Measurements from ENCODE around the gene PPFIA2. TPM values are rescaled to one million over a fixed set of nuclear protein-coding genes. Genes with fewer than 3 reads are reported as not detected.
"Not testable (repeated sequence)": the region's sequence is repeated elsewhere in the genome, so short reads cannot be mapped to it uniquely, and the experiment has no call there.

PPFIA2 gene
- total RNA-seq, 1 donor from 2014 or later = not detected

DNA sequence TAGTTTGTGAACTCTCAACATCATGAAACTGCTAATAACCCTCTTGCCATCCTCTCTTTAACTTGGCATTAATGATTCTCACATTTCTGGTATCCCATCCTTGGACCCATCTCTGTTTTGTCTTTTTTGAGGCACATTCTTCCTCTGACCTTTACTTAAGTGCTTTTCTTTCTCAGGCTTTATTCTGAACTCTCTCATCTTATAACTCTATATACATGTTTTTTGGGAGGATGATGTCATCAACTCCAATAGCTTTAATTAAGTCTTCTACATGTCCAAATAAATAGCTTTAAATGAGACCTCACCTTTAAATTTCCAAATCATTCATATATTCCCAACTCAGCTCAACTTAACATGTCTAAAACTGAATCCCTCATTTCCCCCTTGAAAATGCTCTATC lies 88.4 kb downstream of the PPFIA2 start:
- intact Hi-C loops (cut with micrococcal nuclease) = no loop called here

DNA sequence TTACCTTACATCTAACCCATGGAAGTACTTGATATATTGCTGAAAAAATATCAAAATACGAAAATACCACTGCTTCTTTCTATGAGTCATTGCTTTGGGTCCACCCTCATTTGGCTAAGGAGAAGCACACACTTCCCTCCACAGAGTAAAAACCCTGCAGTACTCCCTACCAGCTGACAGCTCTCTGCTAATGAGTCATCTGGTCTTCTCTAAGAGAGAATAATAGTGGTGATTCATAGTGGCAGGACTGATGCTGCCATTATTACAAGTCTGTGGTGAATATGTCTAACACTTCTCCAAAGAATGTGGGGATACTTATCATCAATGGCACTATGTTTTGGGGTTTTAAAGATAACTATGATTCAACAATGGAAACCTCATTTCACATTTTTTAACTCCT lies 90.7 kb downstream of the PPFIA2 start:
- intact Hi-C loops (cut with micrococcal nuclease) = no loop called here

GRCh38 chr12:81659310-81659709 lies 99.8 kb downstream of the PPFIA2 start:
- intact Hi-C loops (cut with micrococcal nuclease) = not testable (repeated sequence)

DNA sequence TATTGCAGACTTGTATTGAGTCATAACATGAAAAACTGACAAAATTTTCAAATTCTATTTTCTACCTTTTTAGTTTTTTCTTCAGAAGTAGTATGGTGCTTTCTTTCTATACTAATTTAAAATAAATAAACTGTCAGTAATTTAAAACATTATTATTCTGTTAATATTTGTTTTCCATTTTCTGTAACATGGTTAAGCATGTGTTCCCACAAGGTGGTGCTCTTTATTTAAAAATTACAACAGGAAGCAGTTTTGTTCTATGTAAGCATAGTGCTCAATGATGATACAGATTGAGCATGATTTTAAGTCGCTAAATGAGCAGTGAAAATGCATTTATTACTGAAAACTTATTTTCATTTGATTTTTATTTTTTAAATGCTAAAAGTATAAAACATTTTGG lies 114.6 kb downstream of the PPFIA2 start:
- intact Hi-C loops (cut with micrococcal nuclease) = loop anchor here (1.0 kb wide), 4 partner anchors 348 to 714 kb away; partner anchors contain the start of genes CCDC59 and METTL25

- intact Hi-C loops (cut with micrococcal nuclease) = no loop called here
Measured at GRCh38 chr12:81639196-81639595, 120.0 kb downstream of the PPFIA2 start.

- intact Hi-C loops (cut with micrococcal nuclease) = no loop called here
Measured at GRCh38 chr12:81633127-81633526, 126.0 kb downstream of the PPFIA2 start.

- intact Hi-C loops (cut with micrococcal nuclease) = no loop called here
Measured at GRCh38 chr12:81627336-81628189, 131.6 kb downstream of the PPFIA2 start.

GRCh38 chr12:81626406-81626805 lies 132.7 kb downstream of the PPFIA2 start:
- intact Hi-C loops (cut with micrococcal nuclease) = no loop called here

GRCh38 chr12:81617915-81618314 lies 141.2 kb downstream of the PPFIA2 start:
- intact Hi-C loops (cut with micrococcal nuclease) = no loop called here

DNA sequence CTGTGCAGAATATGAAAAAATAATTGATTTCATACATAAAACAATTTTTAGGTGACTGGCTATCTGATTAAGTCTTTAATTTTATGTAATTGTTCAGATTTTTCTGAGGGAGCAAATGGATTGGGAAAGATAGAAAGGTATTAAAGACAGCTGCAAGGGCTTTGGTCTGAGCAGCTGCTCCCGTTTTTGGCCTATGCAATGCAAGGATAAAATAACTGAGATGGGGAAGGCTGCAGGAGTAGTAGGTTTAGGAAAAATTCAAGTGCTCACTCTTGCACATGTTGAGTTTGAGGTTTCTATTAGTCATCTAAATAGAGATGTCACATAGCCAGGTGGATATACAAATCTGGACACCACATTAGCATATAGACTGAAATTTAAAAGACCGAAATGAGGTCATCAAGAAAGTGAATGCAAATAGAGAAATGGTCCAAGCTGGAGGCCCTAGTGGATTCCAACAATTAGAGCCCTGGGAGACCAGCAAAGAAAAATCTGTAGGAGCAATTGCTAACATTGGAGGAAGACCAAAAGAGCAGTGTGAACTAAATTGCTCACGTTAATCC lies 144.0 kb downstream of the PPFIA2 start:
- intact Hi-C loops (cut with micrococcal nuclease) = no loop called here

DNA sequence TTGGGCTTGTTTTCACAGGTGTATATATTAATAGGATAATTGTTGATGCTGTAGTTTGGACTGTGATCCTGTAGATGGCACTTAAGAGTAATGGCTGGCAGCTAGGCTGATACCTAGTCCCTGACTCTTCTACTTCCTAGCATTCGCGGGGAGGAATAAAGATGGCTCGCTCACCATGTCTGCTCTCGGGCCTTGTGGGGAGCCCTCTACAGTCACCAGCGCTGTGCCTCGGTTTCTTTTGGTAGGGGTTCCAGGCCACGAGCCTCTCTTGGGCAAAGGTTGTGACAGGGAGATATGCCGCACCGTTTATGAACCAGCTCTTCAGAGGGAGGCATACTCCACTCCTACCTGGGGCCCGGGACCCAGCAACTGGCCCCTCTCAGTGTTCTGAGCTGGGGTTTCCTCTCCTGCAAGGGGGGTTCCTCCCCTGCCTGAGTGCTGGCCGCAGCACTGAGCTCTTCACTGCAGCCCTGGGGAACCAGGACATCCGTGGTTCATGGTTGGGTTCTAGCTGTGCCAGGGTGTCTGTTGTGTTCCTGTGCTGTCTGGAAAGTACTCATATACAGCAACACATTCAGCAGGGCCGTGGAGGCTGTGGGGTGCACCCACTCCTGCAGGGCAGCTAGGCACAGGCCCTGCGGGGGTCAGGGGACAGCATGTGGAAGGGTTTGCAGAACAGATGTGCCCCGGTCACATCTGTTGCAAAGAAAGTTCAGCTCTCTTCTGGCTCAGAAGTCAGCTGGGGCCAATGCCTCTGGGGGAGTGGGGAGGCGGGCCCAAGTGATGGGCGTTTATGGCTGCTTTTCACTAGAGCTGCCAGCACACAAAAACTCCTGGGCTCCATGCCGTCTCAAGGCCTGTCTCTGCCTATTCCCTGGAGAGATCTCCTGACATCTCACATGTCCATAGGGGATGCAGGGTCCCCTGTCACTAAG lies 147.9 kb downstream of the PPFIA2 start:
- intact Hi-C loops (cut with micrococcal nuclease) = no loop called here

DNA sequence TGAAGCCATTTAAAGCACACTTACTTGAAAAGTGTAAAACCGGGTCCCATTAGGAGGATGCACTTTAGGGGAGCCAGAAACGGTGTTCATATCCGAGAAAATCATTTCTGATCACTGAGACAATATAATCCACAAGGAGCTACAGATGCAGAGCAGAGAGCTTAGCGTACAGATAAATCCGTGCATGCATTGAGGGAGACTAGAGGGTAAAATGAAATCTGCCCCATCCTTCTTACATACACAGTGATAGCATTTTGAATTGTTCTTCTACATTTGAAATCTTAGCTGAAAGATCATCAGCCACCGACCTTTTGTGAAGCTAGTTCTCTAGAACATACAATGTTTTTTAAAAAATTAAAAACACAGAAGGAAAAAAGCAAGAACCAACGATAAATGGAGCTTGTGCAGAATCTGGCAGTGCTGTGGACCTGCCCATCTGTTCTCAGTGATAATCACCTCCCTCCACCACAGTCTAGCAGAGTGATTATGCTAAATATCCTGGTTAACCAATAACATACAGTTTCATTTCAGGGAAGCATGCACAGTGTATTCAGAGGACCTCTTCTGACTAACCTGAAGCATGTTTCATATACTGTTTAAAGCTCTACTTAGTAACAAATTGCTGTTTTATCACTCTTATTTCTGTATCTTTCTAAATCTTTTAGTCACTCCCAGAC lies 161.1 kb downstream of the PPFIA2 start:
- intact Hi-C loops (cut with micrococcal nuclease) = no loop called here

DNA sequence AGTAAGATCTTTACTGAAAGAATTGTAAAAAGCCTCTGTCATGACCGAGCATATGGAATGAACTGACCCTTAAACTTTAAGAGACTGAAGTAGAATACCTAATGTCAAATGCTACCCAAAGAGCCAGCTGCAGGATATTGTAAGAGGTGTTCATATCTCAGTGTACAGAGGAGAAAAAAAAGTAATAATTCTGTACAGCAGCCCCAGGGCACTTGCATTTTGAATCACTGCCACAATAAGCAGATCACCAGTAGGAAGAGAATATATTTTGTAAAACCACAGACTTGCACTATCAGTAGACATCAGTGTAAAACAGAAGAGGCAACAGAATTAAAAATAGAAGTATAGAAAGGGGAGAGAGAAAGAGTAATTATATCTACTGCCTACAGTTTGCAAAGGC lies 162.6 kb downstream of the PPFIA2 start:
- intact Hi-C loops (cut with micrococcal nuclease) = no loop called here

DNA sequence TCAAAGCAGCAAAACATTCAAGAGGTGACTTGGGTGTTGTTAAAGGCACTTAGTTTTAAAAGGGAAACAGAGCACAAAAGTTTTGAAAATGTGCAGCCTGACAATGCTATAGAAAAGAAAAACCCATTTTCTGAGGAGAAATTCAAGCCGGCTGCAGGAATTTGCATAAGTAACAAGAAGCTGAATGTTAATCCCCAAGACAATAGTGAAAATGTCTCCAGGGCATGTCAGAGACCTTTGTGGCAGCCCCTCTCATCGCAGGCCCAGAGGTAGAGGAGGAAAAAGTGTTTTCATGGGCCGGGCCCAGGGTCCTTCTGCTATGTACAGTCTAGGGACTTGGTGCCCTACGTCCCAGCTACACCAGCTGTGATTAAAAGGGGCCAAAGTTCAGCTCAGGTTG lies 167.9 kb downstream of the PPFIA2 start:
- intact Hi-C loops (cut with micrococcal nuclease) = no loop called here

- intact Hi-C loops (cut with micrococcal nuclease) = not testable (repeated sequence)
Measured at GRCh38 chr12:81590703-81591102, 168.4 kb downstream of the PPFIA2 start.

DNA sequence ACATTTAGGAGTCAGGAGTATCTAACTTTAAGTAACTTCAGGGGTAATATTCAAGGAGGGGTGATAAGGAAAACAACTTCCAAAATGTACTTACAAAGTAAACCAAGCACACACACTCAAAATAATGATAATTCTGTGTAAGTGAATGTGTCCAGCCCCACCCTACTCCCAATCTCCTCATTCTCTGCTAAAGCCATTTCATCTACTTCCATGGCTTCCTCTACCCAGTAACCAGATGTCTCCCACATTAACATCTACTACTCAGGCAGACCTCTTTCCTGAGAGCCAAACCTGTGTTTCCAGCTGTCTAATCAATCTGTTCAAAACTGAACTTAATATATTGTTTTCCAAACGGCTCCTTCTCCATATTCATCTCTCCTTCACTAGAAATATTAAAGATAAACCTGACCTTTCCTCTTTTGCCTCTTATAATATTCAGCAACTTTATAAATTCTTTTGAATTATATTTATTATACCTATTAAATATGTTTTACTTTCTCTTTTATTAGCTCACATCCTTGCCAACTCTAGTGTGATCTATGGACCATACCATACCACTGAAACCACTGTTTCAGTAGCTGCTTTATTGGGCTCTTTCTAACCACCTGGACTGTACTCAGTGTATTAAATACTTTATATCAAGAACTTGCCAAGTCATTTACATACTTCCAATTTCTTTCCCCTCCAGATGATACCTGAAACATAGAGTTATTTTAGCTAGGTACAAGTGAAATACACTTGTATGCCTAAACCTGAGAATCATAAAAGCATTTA lies 170.7 kb downstream of the PPFIA2 start:
- intact Hi-C loops (cut with micrococcal nuclease) = no loop called here

DNA sequence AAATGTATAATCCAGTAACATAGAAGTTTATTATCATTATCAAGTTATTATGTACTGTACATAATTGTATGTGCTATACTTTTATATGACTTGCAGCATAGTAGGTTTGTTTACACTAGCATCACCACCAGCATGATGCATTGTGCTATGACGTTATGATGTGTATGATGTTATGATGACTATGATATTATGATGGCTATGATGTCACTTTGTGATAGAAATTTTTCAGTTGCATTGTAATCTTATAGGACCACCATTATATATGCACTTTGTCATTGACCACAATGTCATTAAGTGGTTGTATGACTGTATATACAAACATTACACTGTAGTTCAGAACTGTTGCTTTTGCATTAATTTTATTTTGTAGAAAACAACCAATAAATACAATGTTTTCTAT lies 173.4 kb downstream of the PPFIA2 start:
- intact Hi-C loops (cut with micrococcal nuclease) = no loop called here

- intact Hi-C loops (cut with micrococcal nuclease) = no loop called here
Measured at GRCh38 chr12:81573228-81573627, 185.9 kb downstream of the PPFIA2 start.

DNA sequence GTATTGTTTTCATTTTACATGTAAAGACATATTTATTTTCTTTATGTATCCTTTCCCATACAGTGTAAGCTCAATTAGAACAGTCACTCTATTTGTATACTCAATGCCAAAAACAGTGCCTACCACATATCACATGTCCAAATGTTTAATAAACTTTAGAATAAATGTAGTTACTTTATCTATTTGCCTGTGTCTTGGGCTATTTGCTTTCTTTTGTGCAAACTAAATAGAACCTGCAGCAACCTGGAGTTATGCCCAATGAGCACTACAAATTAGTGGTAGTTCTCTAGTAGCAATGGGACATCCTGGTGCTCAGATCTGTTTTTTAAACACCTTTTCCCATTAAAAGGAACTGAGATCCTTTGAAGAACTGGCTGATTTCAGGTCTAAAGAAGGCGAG lies 186.7 kb downstream of the PPFIA2 start:
- intact Hi-C loops (cut with micrococcal nuclease) = no loop called here

DNA sequence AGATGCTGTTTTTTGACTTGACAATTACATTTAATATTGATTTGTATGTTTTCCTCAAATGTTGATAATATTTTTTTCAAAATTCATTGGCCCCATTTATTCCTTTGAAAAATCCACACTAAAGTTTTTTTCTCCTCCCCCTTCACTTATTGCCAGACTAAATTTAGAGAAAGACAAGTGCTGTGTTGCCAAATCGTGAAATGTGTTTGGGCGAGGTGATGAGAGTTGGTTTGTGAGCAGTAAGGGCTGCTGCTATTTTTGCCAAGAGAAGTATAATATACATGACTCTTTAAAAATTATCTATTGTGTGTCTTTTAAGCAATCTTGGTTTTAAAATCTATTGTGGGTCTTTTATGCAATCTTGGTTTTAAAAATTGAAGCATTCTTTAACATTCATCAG lies 188.9 kb downstream of the PPFIA2 start:
- intact Hi-C loops (cut with micrococcal nuclease) = no loop called here

DNA sequence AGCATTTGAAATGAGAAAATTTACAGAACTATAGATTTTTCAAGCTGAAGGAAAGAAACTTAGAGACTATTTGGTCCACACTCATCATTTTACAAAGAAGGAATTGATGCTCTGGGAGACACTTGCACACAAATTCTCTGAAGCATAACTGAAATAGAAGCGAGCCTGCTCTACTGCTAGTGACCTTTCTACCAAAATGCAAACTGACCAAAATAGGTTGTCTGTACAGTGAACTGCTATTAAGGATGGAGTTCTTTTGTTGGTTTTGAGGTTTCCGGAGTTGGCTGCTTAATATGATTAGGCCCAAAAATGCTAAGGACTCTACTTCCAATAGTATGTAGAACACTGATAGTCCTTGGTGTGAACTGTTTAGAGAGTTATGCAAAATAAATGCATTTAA lies 194.9 kb downstream of the PPFIA2 start:
- intact Hi-C loops (cut with micrococcal nuclease) = no loop called here

Measured in T-helper 2 cell treated with Interferon-gamma antibody and Interleukin-4, amounts not matched to agents 100 ng/mL and 5 ng/mL, for 36 hours (primary cell).